HCT116 (cell line): ENCODE results near the gene GTF2IRD2.
"Not testable (repeated sequence)": the region's sequence is repeated elsewhere in the genome, so short reads cannot be mapped to it uniquely, and the experiment has no call there.

ENCODE experiments used
- CBX3 ChIP-seq: IDR thresholded peaks from 2 replicates; pipeline ENCODE4 v1.6.1; 2012; ENCODE audit warnings: low read depth
- CTCF ChIP-seq, 3 experiments: fragments of 200-600 bp in 1 of 3; sonication (generic) in 1 of 3; IDR thresholded peaks in 2 of 3; conservative IDR thresholded peaks in 1 of 3; 2 replicates each; pipeline ENCODE4 v1.5.1; 2012 to 2017; ENCODE audit warnings: low read depth in 2 of 3, low read length in 2 of 3, antibody characterized with exemption in 1 of 3, borderline replicate concordance in 1 of 3, control low read depth in 1 of 3, mild to moderate bottlenecking in 1 of 3, mixed read lengths in 1 of 3, mixed run types in 1 of 3, moderate library complexity in 1 of 3; ENCODE audit not compliant: insufficient read depth in 1 of 3
- EGR1 ChIP-seq: IDR thresholded peaks from 2 replicates; pipeline ENCODE4 v1.6.1; 2012; ENCODE audit warnings: low read depth
- EZH2 ChIP-seq: fragments of 200-600 bp; sonication (generic); IDR thresholded peaks from 2 replicates; pipeline ENCODE4 v1.6.1; 2017; ENCODE audit warnings: antibody characterized with exemption, mixed run types
- JUND ChIP-seq: IDR thresholded peaks from 2 replicates; pipeline ENCODE4 v1.6.1; 2012
- MAX ChIP-seq: IDR thresholded peaks from 2 replicates; pipeline ENCODE4 v1.6.1; 2012
- POLR2A ChIP-seq: IDR thresholded peaks from 2 replicates; pipeline ENCODE4 v1.7.0; 2011; ENCODE audit warnings: borderline replicate concordance; ENCODE audit not compliant: insufficient read depth, insufficient read length; ENCODE audit errors: extremely low read depth
- POLR2AphosphoS5 ChIP-seq: IDR thresholded peaks from 2 replicates; pipeline ENCODE4 v1.6.1; 2011; ENCODE audit warnings: mild to moderate bottlenecking, low read depth, low read length, moderate library complexity
- RAD21 ChIP-seq: IDR thresholded peaks from 2 replicates; pipeline ENCODE4 v1.6.1; 2012; ENCODE audit warnings: low read depth, mild to moderate bottlenecking
- REST ChIP-seq: IDR thresholded peaks from 2 replicates; pipeline ENCODE4 v1.6.1; 2012; ENCODE audit warnings: low read depth
- SP1 ChIP-seq: IDR thresholded peaks from 2 replicates; pipeline ENCODE4 v1.6.1; 2012; ENCODE audit warnings: low read depth
- ZNF274 ChIP-seq: fragments of 200-500 bp; sonication (Bioruptor generic); IDR thresholded peaks from 2 replicates; pipeline ENCODE4 v1.6.1; 2014; ENCODE audit warnings: mild to moderate bottlenecking, low read depth, low read length, inconsistent platforms

GRCh38 chr7:74781746-74782145 lies 69.7 kb downstream of the GTF2IRD2 start:
- not testable (repeated sequence) for TF ChIP-seq POLR2A; CTCF (IDR thresholded peaks at IDR 0.05 in 2 of 3, conservative IDR thresholded peaks at IDR 0.05 in 1 of 3; ENCODE audit: borderline replicate concordance in 1 of 3, insufficient read depth in 1 of 3, low read depth in 2 of 3, low read length in 2 of 3); SP1; REST; JUND; EZH2; ZNF274; CBX3; POLR2AphosphoS5; EGR1; MAX; RAD21
